IPS-18c (cell line): Measurements from ENCODE around the gene ZHX3.
"Not testable (repeated sequence)": the region's sequence is repeated elsewhere in the genome, so short reads cannot be mapped to it uniquely, and the experiment has no call there.

Experiments
- H3K4me3 ChIP-seq: 2 replicates; pipeline ENCODE4 v1.7.0; 2013; ENCODE audit warnings: low read depth, mild to moderate bottlenecking, low read length, moderate library complexity; ENCODE audit not compliant: insufficient read depth
- H3K9me3 ChIP-seq: one replicate; pipeline ENCODE4 v1.6.1; 2013; ENCODE audit warnings: mild to moderate bottlenecking, low read length, moderate library complexity; ENCODE audit not compliant: control insufficient read depth, insufficient read depth

Gene ZHX3

GRCh38 chr20:41135888-41136679 lies 181.4 kb downstream of the ZHX3 start:
- Histone ChIP-seq H3K9me3 (no peaks in the 10 kb centered on the region), H3K4me3 (peak overlapping the region; percentile 96)

GRCh38 chr20:41135187-41135887 lies 182.2 kb downstream of the ZHX3 start:
- Histone ChIP-seq H3K4me3 (no peak overlapping the region), H3K9me3 (no peaks in the 10 kb centered on the region)

GRCh38 chr20:41134362-41135186 lies 183.0 kb downstream of the ZHX3 start:
- H3K4me3 ChIP-seq = no peak overlapping the region
- no peaks in the 10 kb centered on the region for H3K9me3 ChIP-seq

DNA sequence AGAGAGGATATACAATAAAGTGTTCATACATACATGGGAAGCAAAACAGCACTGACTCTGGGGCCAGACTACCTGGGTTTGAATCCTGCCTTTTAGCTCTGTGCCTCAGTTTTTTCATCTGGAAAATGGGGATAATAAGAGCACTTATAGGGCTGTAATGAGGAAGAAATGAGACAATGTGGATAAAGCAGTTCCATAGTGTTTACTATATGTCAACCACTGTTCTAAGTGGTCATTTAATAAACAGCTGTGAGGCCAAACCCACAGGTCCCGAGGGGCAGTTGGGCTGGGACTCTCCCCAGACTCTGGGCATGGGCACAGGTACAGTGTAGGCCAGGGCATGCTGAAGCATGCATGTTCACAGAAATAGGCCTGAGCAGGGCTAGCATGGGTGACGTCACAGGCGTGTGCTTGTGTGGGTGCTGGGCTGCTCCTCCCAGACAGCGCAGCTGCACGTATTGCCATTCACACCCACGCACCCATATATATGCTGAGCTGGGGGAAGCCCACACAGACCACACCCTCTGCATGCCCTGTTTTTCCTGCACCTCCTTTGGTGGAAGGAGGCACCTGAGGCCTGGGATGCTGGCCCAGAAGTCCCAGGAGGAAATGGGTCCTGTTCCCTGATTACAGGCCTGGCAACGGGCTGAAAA lies 183.7 kb downstream of the ZHX3 start:
- Histone ChIP-seq H3K9me3 (no peaks in the 10 kb centered on the region), H3K4me3 (no peak overlapping the region)

DNA sequence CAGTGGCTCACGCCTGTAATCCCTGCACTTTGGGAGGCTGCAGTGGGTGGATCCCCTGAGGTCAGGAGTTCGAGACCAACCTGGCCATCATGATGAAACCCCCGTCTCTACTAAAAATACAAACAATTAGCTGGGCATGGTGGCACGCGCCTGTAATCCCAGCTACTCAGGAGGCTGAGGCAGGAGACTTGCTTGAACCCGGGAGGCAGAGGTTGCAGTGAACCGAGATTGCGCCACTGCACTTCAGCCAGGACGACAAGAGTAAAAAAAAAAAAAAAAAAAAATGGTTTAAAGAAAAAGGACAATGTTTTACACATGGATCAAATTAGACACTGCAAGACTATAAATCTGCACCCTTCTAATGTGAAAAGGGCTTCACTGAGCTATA lies 185.1 kb downstream of the ZHX3 start:
- H3K9me3 ChIP-seq, H3K4me3 ChIP-seq: not testable (repeated sequence)

GRCh38 chr20:41131594-41132387 lies 185.7 kb downstream of the ZHX3 start:
- Histone ChIP-seq H3K9me3 (no peaks in the 10 kb centered on the region), H3K4me3 (no peak overlapping the region)
